H1 (cell line): Measurements from ENCODE around the gene YARS1. TPM values are rescaled to one million over a fixed set of nuclear protein-coding genes. Genes with fewer than 3 reads are reported as not detected.

Experiments
- CTCF ChIA-PET: fragments of 300-600 bp; sonication (Branson Sonifier 250); formaldehyde crosslinking; loops from one replicate; lab custom pipeline; 2021; ENCODE audit not compliant: partially characterized antibody; lab: Charles Lee
- POLR2A ChIA-PET: fragments of 300-600 bp; sonication (Branson Sonifier 250); formaldehyde crosslinking; loops from one replicate; lab custom pipeline; 2021; ENCODE audit warnings: inconsistent platforms; ENCODE audit not compliant: partially characterized antibody; lab: Charles Lee
- DNase-seq, 2 experiments: peaks; one replicate each; pipeline versions ENCODE4 v3.0.0 to v3.0.0-alpha.2; 2010 to 2022; ENCODE audit warnings: low spot score in 2 of 2, low read depth in 1 of 2, mixed read lengths in 1 of 2
- FAIRE-seq: peaks from 2 replicates; lab custom pipeline; 2011; peaks lifted over from hg19 to GRCh38; lab: Jason Lieb, UNC
- H2AFZ ChIP-seq: 2 replicates; pipeline ENCODE4 v1.8.1; 2012; ENCODE audit warnings: low read length, inconsistent platforms
- H2AK5ac ChIP-seq: 2 replicates; pipeline ENCODE4 v1.6.1; 2013; ENCODE audit warnings: low read depth, low read length
- H2BK120ac ChIP-seq: replicated peaks from 2 replicates; pipeline ENCODE3; 2013; ENCODE audit warnings: low read depth, low read length, inconsistent platforms
- H2BK12ac ChIP-seq: 2 replicates; pipeline ENCODE4 v1.6.1; 2013; ENCODE audit warnings: low read depth, low read length
- H2BK15ac ChIP-seq: 2 replicates; pipeline ENCODE4 v1.6.1; 2013; ENCODE audit warnings: low read length
- H2BK20ac ChIP-seq: 2 replicates; pipeline ENCODE4 v1.6.1; 2013; ENCODE audit warnings: low read length
- H2BK5ac ChIP-seq: 2 replicates; pipeline ENCODE4 v1.6.1; 2013; ENCODE audit warnings: low read depth, low read length
- H3K14ac ChIP-seq: 2 replicates; pipeline ENCODE4 v1.6.1; 2013; ENCODE audit warnings: inconsistent platforms; ENCODE audit not compliant: insufficient read length
- H3K18ac ChIP-seq: 2 replicates; pipeline ENCODE4 v1.6.1; 2013; ENCODE audit warnings: low read length; ENCODE audit errors: extremely low read depth
- H3K23ac ChIP-seq: 2 replicates; pipeline ENCODE4 v1.6.1; 2013; ENCODE audit warnings: inconsistent platforms; ENCODE audit not compliant: insufficient read length
- H3K23me2 ChIP-seq: 2 replicates; pipeline ENCODE4 v1.6.1; 2013; ENCODE audit warnings: low read depth, low read length
- H3K27ac ChIP-seq: 2 replicates; pipeline ENCODE4 v1.6.1; 2011; ENCODE audit warnings: low read depth, low read length, inconsistent platforms
- H3K27me3 ChIP-seq, 4 experiments: replicated peaks in 1 of 4; 1 replicate in 1 of 4; 2 replicates in 3 of 4; pipeline versions ENCODE4 v1.6.1 to v1.8.1; 2011 to 2013; ENCODE audit warnings: low read length in 3 of 4, mild to moderate bottlenecking in 3 of 4, inconsistent platforms in 2 of 4, mixed read lengths in 2 of 4, moderate library complexity in 1 of 4; ENCODE audit not compliant: control insufficient read depth in 3 of 4, insufficient read depth in 3 of 4; ENCODE audit errors: extremely low read depth in 1 of 4
- H3K36me3 ChIP-seq, 4 experiments: 2 replicates each; pipeline versions ENCODE4 v1.6.1 to v1.8.1; 2011 to 2013; ENCODE audit warnings: mild to moderate bottlenecking in 4 of 4, low read length in 3 of 4, moderate library complexity in 2 of 4, control low read depth in 1 of 4, inconsistent platforms in 1 of 4; ENCODE audit not compliant: insufficient read depth in 4 of 4, control insufficient read depth in 2 of 4
- H3K4ac ChIP-seq: replicated peaks from 2 replicates; pipeline ENCODE3; 2013; ENCODE audit warnings: low read length, low read depth, mixed read lengths, inconsistent platforms; ENCODE audit not compliant: insufficient read length
- H3K4me1 ChIP-seq, 4 experiments: replicated peaks in 1 of 4; 1 replicate in 1 of 4; 2 replicates in 3 of 4; pipeline versions ENCODE4 v1.6.1 to v1.8.1; 2011 to 2013; ENCODE audit warnings: low read length in 3 of 4, inconsistent platforms in 2 of 4, mixed read lengths in 1 of 4; ENCODE audit not compliant: insufficient read depth in 4 of 4, control insufficient read depth in 3 of 4
- H3K4me2 ChIP-seq, 2 experiments: 2 replicates each; pipeline versions ENCODE4 v1.6.1 to v1.8.1; 2011 to 2013; ENCODE audit warnings: low read depth in 2 of 2, low read length in 2 of 2, control low read depth in 1 of 2, inconsistent platforms in 1 of 2, mild to moderate bottlenecking in 1 of 2; ENCODE audit not compliant: insufficient read depth in 1 of 2
- H3K4me3 ChIP-seq, 4 experiments: fragments of 200-600, 300-600 bp in 1 of 4; sonication (generic), shearing (Covaris generic), sonication (Bioruptor Twin) in 1 of 4; 2 replicates each; pipeline versions ENCODE4 v1.5.1 to v1.8.1; 2011 to 2016; ENCODE audit warnings: low read length in 4 of 4, low read depth in 3 of 4, control low read depth in 2 of 4, inconsistent platforms in 2 of 4, mild to moderate bottlenecking in 2 of 4, mixed read lengths in 1 of 4, moderate library complexity in 1 of 4; ENCODE audit not compliant: insufficient read depth in 2 of 4; ENCODE audit errors: extremely low read depth in 1 of 4
- H3K56ac ChIP-seq: replicated peaks from 2 replicates; pipeline ENCODE3; 2013; ENCODE audit warnings: low read depth, mild to moderate bottlenecking, mixed read lengths, low read length, inconsistent platforms; ENCODE audit not compliant: insufficient read length
- H3K79me1 ChIP-seq: 2 replicates; pipeline ENCODE4 v1.6.1; 2013; ENCODE audit warnings: low read depth, low read length, control low read depth
- H3K79me2 ChIP-seq, 2 experiments: 2 replicates each; pipeline versions ENCODE4 v1.6.1 to v1.8.1; 2012 to 2013; ENCODE audit warnings: low read length in 2 of 2, mild to moderate bottlenecking in 2 of 2, inconsistent platforms in 1 of 2; ENCODE audit not compliant: insufficient read depth in 2 of 2, control insufficient read depth in 1 of 2
- H3K9ac ChIP-seq, 4 experiments: replicated peaks in 1 of 4; 1 replicate in 1 of 4; 2 replicates in 3 of 4; pipeline versions ENCODE4 v1.6.1 to v1.8.1; 2011 to 2013; ENCODE audit warnings: low read depth in 3 of 4, low read length in 3 of 4, control low read depth in 2 of 4, mild to moderate bottlenecking in 2 of 4, moderate library complexity in 2 of 4, inconsistent platforms in 1 of 4; ENCODE audit errors: extremely low read depth in 1 of 4
- H3K9me3 ChIP-seq, 2 experiments: 2 replicates each; pipeline versions ENCODE4 v1.6.1 to v1.8.1; 2012 to 2013; ENCODE audit warnings: mild to moderate bottlenecking in 2 of 2, moderate library complexity in 2 of 2, control low read depth in 1 of 2, inconsistent platforms in 1 of 2, low read depth in 1 of 2, low read length in 1 of 2, mixed read lengths in 1 of 2; ENCODE audit not compliant: insufficient read depth in 2 of 2
- H4K20me1 ChIP-seq, 2 experiments: replicated peaks in 1 of 2; 2 replicates each; pipeline versions ENCODE3 to v1.8.1; 2011 to 2013; ENCODE audit warnings: inconsistent platforms in 2 of 2, low read length in 2 of 2, mild to moderate bottlenecking in 1 of 2; ENCODE audit not compliant: insufficient read depth in 2 of 2, control insufficient read depth in 1 of 2
- H4K5ac ChIP-seq: 2 replicates; pipeline ENCODE4 v1.6.1; 2013; ENCODE audit warnings: low read length, low read depth, mixed read lengths, inconsistent platforms; ENCODE audit not compliant: insufficient read length
- H4K8ac ChIP-seq: 2 replicates; pipeline ENCODE4 v1.8.0; 2013; ENCODE audit warnings: mild to moderate bottlenecking, moderate library complexity, low read length, inconsistent platforms; ENCODE audit not compliant: insufficient read depth; ENCODE audit errors: extremely low read depth
- H4K91ac ChIP-seq: replicated peaks from 2 replicates; pipeline ENCODE3; 2013; ENCODE audit warnings: low read length, mixed read lengths, inconsistent platforms; ENCODE audit not compliant: insufficient read length
- ASH2L ChIP-seq: fragments of 200-600, 300-600 bp; sonication (generic); IDR thresholded peaks from one replicate; pipeline ENCODE4 v1.7.1; 2017; ENCODE audit warnings: low read length
- CBX5 ChIP-seq: fragments of 300-800, 300-1000 bp; sonication (generic); IDR thresholded peaks from 2 replicates; pipeline ENCODE4 v1.7.1; 2016; ENCODE audit warnings: antibody characterized with exemption, low read length, low read depth
- GABPA ChIP-seq: IDR thresholded peaks from 2 replicates; pipeline ENCODE4 v1.6.1; 2011; ENCODE audit warnings: mild to moderate bottlenecking, low read length, moderate library complexity, borderline replicate concordance; ENCODE audit not compliant: insufficient read depth
- HDAC2 ChIP-seq, 2 experiments: fragments of 300-600 bp in 1 of 2; sonication (generic) in 1 of 2; IDR thresholded peaks; 2 replicates each; pipeline ENCODE4 v1.6.1; 2011 to 2012; ENCODE audit warnings: low read depth in 2 of 2, low read length in 2 of 2, mild to moderate bottlenecking in 2 of 2, moderate library complexity in 2 of 2, borderline replicate concordance in 1 of 2, inconsistent platforms in 1 of 2
- SIN3A ChIP-seq, 2 experiments: IDR thresholded peaks in 1 of 2; conservative IDR thresholded peaks in 1 of 2; 2 replicates each; pipeline ENCODE4 v1.6.1; 2011 to 2012; ENCODE audit warnings: low read length in 2 of 2, improper control_type of control experiment in 1 of 2, low read depth in 1 of 2, mild to moderate bottlenecking in 1 of 2
- WGBS, 2 experiments: shearing (Covaris generic) in 1 of 2; methylation state at CpG; one replicate each; pipeline versions ENCODE4 v1.1.6 to v1.1.7; 2013 to 2015; ENCODE audit warnings: low lambda C conversion rate in 2 of 2, mixed read lengths in 2 of 2, inconsistent platforms in 1 of 2, low coverage in 1 of 2, missing lambda C conversion rate in 1 of 2; ENCODE audit not compliant: insufficient replicate concordance in 2 of 2, insufficient coverage in 1 of 2, insufficient read length in 1 of 2; ENCODE audit errors: extremely low coverage in 1 of 2, missing lambda C conversion rate in 1 of 2; 5-methylcytosine and 5-hydroxymethylcytosine counted together
- polyA plus RNA-seq, 7 experiments: library from polyadenylated mRNA; depleted of rRNA in 3 of 7; stranded (reverse) in 5 of 7; unstranded in 2 of 7; fragments of >200 nt in 5 of 7; fragments of 200-250 nt in 2 of 7; gene quantifications; 1 replicate in 5 of 7; 2 replicates in 1 of 7; 4 replicates in 1 of 7; pipeline versions ENCODE4 v1.2.1 to v1.2.3, GENCODE V29; 2011 to 2013; ENCODE audit warnings: missing spikeins in 2 of 7, mixed read lengths in 2 of 7
- total RNA-seq: library from RNA; stranded (reverse); fragmentation: NEBNext Ultra II Directional; extraction: Animal tissue kit (Norgen Biotek cat#: 25700); gene quantifications from 2 replicates; pipeline ENCODE4 v1.2.1, GENCODE V29; 2021

Gene YARS1
- total and polyA plus RNA-seq, 2 of the 8 experiments (the other 6 are each of a cell fraction or from before 2014, with no cell fraction given): 47.1 to 226 TPM

DNA sequence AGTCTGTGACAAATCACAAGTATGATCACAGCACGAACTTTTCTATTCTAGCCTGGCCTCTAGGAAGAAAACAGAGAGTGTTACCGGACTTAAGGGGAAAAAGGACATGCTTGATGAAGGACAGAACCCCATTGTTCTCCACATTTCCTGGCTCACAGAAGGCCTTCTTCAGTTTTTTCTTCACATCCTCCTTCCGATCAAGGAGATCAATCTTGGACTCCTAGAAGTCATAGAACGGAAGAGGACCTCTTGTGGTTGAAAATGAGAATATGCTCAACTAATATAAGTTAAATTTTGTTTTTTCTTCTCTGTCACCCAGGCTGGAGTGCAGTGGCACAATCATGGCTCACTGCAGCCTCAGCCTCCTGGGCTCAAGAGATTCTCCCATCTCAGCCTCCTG lies 30.3 kb downstream of the YARS1 start:
- Histone ChIP-seq H3K4me2 (no peak overlapping the region), H3K23ac (no peak overlapping the region), H3K9me3 (no peaks in the 10 kb centered on the region), H3K23me2 (no peaks in the 10 kb centered on the region), H3K56ac (no peak overlapping the region), H3K27ac (no peak overlapping the region), H3K4me1 (no peaks in the 10 kb centered on the region), H3K36me3 (peaks cover 42 to 86% (median 65%) of the 10 kb centered on the region in 4 experiments), H3K27me3 (no peaks in the 10 kb centered on the region), H3K79me2 (no peaks in the 10 kb centered on the region), H4K5ac (no peak overlapping the region), H2BK20ac (no peak overlapping the region), H2AFZ (no peak overlapping the region), H3K18ac (no peak overlapping the region), H4K91ac (no peak overlapping the region), H4K8ac (no peak overlapping the region), H3K14ac (no peak overlapping the region), H3K4me3 (no peak overlapping the region), H2AK5ac (no peak overlapping the region), H4K20me1 (peaks cover 0 to 2% of the 10 kb centered on the region in 2 experiments), H2BK15ac (no peak overlapping the region), H2BK5ac (no peak overlapping the region), H3K79me1 (no peaks in the 10 kb centered on the region), H3K4ac (no peak overlapping the region), H3K9ac (no peak overlapping the region), H2BK12ac (no peak overlapping the region), H2BK120ac (no peak overlapping the region)
- POLR2A ChIA-PET: interaction anchor here (0.6 to 2.6 kb wide), 9 partner anchors 9 to 110 kb away, joined by 3 to 21 read pairs (median 4); no protein-coding TSS in a partner anchor
- FAIRE-seq (no peak), DNase-seq (no peak)
- 92% methylated on average over 4 of the region's 4 CpGs; no CpG with 5 or more reads in 1 of the 2 experiments for WGBS, 2 experiments
- CTCF ChIA-PET: interaction anchor here (0.6 to 2.1 kb wide), 5 partner anchors 12 to 262 kb away, joined by 3 to 12 read pairs (median 3); no protein-coding TSS in a partner anchor
- no peak for TF ChIP-seq CBX5
- TF ChIP-seq GABPA: no peak
- TF ChIP-seq ASH2L: no peak
- TF ChIP-seq SIN3A (conservative IDR thresholded peaks at IDR 0.05 in 1 of 2, IDR thresholded peaks at IDR 0.05 in 1 of 2; ENCODE audit: low read depth in 1 of 2, low read length in 2 of 2): no peak
- TF ChIP-seq HDAC2 (IDR thresholded peaks at IDR 0.05; ENCODE audit: borderline replicate concordance in 1 of 2, low read depth in 2 of 2, low read length in 2 of 2): no peak
